AG04449 (cell line): ENCODE measurements around the gene PI16.

Experiments used
- CTCF ChIA-PET: fragments of 350-600 bp; formaldehyde crosslinking; extraction: SDS; loops from one replicate; lab custom pipeline; 2021; ENCODE audit warnings: antibody characterized with exemption; lab: Yijun Ruan, JAX
- POLR2A ChIA-PET: fragments of 400-600, 350-600 bp; formaldehyde crosslinking; extraction: SDS; loops from one replicate; lab custom pipeline; 2020; ENCODE audit warnings: antibody characterized with exemption, inconsistent platforms; lab: Yijun Ruan, JAX
- DNase-seq: peaks from one replicate; pipeline ENCODE4 v3.0.0-alpha.2; 2010; ENCODE audit warnings: low read depth, low spot score
- H3K4me3 ChIP-seq: 2 replicates; pipeline ENCODE4 v1.5.1; 2011; ENCODE audit warnings: low read depth, mild to moderate bottlenecking, control low read depth, low read length
- TF ChIP-seq, protein P1 (sequence below): IDR thresholded peaks from one replicate; pipeline ENCODE4 v1.5.1; 2011; ENCODE audit warnings: mild to moderate bottlenecking, moderate library complexity, low read length, control low read depth, inconsistent platforms; ENCODE audit not compliant: insufficient read depth; ENCODE audit errors: missing control alignments

PI16 gene, protein sequence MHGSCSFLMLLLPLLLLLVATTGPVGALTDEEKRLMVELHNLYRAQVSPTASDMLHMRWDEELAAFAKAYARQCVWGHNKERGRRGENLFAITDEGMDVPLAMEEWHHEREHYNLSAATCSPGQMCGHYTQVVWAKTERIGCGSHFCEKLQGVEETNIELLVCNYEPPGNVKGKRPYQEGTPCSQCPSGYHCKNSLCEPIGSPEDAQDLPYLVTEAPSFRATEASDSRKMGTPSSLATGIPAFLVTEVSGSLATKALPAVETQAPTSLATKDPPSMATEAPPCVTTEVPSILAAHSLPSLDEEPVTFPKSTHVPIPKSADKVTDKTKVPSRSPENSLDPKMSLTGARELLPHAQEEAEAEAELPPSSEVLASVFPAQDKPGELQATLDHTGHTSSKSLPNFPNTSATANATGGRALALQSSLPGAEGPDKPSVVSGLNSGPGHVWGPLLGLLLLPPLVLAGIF

DNA sequence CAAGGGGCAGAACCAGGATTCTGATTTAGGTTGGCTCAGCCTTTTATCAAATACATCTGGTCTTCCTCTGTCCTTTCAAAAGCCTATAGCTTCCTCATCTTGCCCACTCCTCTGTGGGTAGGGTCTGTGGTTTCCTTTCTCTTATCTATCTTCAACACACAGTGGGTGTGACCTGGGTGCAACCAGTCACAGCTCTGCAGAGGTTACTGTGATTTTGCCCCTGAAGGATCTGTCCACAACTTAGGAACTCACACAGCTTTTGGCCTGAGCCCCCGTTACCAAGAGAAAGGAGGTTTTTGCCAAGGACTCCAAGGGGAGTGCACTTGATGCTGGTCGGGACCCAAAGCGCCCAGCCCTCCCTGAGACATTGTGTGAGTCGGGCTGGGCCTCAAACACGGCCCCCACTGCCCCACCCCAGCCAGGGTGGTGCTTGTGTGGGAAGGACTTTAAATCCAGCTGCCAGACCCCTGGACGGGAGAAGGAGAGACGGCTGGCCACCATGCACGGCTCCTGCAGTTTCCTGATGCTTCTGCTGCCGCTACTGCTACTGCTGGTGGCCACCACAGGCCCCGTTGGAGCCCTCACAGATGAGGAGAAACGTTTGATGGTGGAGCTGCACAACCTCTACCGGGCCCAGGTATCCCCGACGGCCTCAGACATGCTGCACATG lies at the start of gene PI16:
Gene PI16, plus strand, starts transcription at position 477 of the 670 bp plus-strand sequence. Its CDS starts 23 bp downstream, at position 500.
- H3K4me3 ChIP-seq = no peak within 1 kb of the TSS
- DNase-seq = no peak
- TF ChIP-seq, protein P1, sequence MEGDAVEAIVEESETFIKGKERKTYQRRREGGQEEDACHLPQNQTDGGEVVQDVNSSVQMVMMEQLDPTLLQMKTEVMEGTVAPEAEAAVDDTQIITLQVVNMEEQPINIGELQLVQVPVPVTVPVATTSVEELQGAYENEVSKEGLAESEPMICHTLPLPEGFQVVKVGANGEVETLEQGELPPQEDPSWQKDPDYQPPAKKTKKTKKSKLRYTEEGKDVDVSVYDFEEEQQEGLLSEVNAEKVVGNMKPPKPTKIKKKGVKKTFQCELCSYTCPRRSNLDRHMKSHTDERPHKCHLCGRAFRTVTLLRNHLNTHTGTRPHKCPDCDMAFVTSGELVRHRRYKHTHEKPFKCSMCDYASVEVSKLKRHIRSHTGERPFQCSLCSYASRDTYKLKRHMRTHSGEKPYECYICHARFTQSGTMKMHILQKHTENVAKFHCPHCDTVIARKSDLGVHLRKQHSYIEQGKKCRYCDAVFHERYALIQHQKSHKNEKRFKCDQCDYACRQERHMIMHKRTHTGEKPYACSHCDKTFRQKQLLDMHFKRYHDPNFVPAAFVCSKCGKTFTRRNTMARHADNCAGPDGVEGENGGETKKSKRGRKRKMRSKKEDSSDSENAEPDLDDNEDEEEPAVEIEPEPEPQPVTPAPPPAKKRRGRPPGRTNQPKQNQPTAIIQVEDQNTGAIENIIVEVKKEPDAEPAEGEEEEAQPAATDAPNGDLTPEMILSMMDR = no peak
- POLR2A ChIA-PET = no interaction called here
- CTCF ChIA-PET = interaction anchor here (0.9 to 3.5 kb wide), 5 partner anchors 23 to 188 kb away, joined by 3 to 16 read pairs (median 7); partner anchors contain the start of gene C6orf89

DNA sequence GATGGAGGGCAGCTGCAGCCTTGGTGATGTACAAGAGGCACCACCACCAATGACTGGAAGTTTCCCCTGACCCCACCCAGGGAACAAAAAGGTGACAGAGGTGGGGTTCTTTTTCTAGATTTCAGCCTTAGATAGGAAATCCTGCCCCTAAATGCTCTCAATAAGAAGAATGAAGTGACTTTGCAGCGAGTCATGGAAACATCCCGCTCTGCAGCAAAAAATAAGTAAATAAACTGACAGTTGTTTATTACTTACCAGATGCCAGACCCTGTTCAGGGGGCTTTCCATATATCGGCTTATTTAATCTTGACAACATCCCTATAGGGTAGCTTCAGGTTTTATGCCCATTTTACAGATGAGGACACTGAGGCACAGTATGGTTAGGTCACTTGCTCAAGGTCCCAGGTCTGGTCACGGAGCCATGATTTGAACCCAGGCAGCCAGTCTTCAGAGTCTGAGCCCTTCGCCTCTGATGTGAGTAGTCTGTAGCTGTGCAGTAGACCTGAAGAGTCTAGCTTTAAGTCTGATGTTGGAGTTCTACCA lies 49.6 kb upstream of the PI16 start:
- ChIA-PET CTCF (interaction anchor here (1.7 to 4.6 kb wide), 2 partner anchors 12 to 20 kb away, joined by 4 to 28 read pairs; partner anchors contain the start of gene C6orf89), POLR2A (no interaction called here)
- no peak for DNase-seq
- TF ChIP-seq, protein P1 = no peak
- no peak overlapping the region for H3K4me3 ChIP-seq

DNA sequence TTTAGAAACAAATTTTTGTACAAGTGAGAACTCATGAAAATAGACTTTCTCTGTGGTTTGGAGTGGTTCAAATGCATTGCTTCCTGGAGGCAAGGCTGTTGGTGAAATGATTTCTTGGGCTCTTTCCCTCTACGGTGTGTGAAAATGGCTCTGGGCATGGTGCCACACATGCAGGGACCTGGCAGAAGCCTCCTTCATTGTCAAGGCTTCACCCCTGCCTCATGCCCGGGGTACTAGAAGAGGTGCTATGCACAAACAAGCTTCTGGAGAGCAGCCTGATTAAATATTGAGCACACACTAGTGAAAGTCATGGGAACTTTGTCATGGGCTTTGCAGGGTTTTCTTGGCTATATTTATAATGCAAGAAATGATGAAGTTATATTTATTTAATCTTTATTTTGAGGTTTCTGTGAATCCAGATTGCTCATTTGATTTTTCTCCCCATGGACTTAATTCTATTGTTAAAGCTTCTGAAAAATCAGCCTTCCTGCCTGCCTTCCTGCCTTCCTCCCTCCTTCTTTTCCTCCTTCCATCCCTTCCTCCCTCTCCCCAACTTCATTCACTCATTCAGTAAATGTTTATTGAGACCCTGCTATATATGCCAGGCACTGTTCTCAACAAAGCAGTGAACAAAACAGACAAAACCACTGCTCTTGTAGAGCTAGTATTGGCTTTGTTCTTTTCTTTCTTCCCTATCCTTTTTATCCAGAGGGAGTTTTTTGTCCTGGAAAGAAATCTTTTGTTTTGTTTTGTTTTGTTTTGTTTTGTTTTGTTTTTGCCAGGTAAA lies 47.8 kb upstream of the PI16 start:
- TF ChIP-seq, protein P1 = no peak
- no peak overlapping the region for H3K4me3 ChIP-seq
- DNase-seq = no peak
- ChIA-PET POLR2A (no interaction called here), CTCF (interaction anchor here (1.2 to 4.6 kb wide), 7 partner anchors 9 to 113 kb away, joined by 3 to 28 read pairs (median 3); partner anchors contain the start of gene C6orf89)

DNA sequence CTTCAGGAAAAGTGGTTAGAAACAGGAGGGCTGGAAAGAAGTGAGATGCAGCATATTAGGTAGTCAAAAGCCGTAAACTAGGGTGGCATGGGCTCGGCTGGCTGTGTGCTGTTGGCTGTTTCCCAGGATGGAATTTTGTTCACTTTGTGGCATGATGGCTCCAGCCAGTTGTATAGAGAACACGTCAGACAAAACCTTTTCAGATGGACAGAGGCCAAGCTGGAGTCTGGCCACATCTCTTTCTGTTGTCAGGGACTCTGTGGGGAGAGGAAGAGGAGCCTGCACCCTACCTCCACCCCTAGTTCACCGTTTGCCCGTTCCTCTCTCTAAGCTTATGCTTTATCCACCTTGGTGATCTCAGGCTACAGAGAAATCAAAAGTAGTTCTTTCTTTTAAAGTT lies 46.8 kb upstream of the PI16 start:
- DNase-seq = no peak
- ChIA-PET POLR2A (no interaction called here), CTCF (interaction anchor here (1.3 to 2.4 kb wide), 4 partner anchors 8 to 103 kb away, joined by 3 to 9 read pairs (median 3); no protein-coding TSS in a partner anchor)
- no peak overlapping the region for H3K4me3 ChIP-seq
- TF ChIP-seq, protein P1 = no peak

DNA sequence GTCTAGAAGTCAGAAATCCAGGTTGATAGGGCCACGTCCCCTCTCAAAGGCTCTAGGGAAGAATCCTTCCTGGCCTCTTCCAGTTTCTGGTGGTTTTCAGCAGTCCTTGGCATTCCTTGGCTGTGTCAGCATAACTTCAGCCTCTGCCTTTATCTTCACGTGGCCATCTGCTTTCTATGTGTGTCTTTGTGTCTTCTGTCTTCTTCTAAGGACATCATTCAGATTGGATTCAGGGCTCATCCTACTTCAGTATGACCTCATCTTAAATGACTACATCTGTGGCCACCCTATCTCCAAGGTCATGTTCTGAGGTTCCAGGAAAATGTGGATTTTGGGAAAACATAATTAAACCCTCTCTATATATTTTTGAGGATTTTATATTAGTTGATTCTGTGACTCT lies 45.8 kb upstream of the PI16 start:
- CTCF ChIA-PET = interaction anchor here (1.5 to 2.4 kb wide), 3 partner anchors 17 to 57 kb away, joined by 3 to 9 read pairs (median 3); no protein-coding TSS in a partner anchor
- POLR2A ChIA-PET = no interaction called here
- TF ChIP-seq, protein P1 = no peak
- no peak overlapping the region for H3K4me3 ChIP-seq
- DNase-seq = no peak
